Endothelial cell of umbilical vein (primary cell): ENCODE measurements around the gene DTX2. TPM values are rescaled to one million over a fixed set of nuclear protein-coding genes. Genes with fewer than 3 reads are reported as not detected.

Experiments
- BruUV-seq: library from RNA; stranded (reverse); fragments of 400-500 nt; replicated peaks from 2 replicates; lab custom pipeline; 2021; lab: Mats Ljungman, UMichigan
- CTCF ChIA-PET: fragments of 300-600, 350-600 bp; sonication (Branson Sonifier 250); formaldehyde crosslinking; loops from one replicate; lab custom pipeline; 2021; ENCODE audit warnings: antibody characterized with exemption, inconsistent platforms; lab: Charles Lee
- POLR2A ChIA-PET: fragments of 300-600, 350-600 bp; sonication (Branson Sonifier 250); formaldehyde crosslinking; loops from one replicate; lab custom pipeline; 2021; ENCODE audit warnings: antibody characterized with exemption, inconsistent platforms; lab: Charles Lee
- DNase-seq: peaks from one replicate; pipeline ENCODE4 v3.0.0-alpha.2; 2011; ENCODE audit warnings: low read depth, low spot score
- FAIRE-seq: peaks from 2 replicates; lab custom pipeline; 2011; peaks lifted over from hg19 to GRCh38; lab: Jason Lieb, UNC
- H2AFZ ChIP-seq: 2 replicates; pipeline ENCODE4 v1.6.0; 2012; ENCODE audit warnings: low read depth, low read length, control low read depth, inconsistent platforms
- H3K27ac ChIP-seq: 2 replicates; pipeline ENCODE4 v1.5.1; 2011; ENCODE audit warnings: low read depth, mild to moderate bottlenecking, control low read depth, low read length, moderate library complexity; ENCODE audit not compliant: insufficient read depth
- H3K27me3 ChIP-seq, 2 experiments: 2 replicates each; pipeline versions ENCODE4 v1.6.0 to v1.6.1; 2011; ENCODE audit warnings: low read length in 2 of 2, mixed read lengths in 1 of 2; ENCODE audit not compliant: control insufficient read depth in 2 of 2, insufficient read depth in 2 of 2
- H3K36me3 ChIP-seq, 2 experiments: 2 replicates in 1 of 2; 3 replicates in 1 of 2; pipeline ENCODE4 v1.5.1; 2011; ENCODE audit warnings: low read length in 2 of 2, mild to moderate bottlenecking in 1 of 2, moderate library complexity in 1 of 2; ENCODE audit not compliant: control insufficient read depth in 2 of 2, insufficient read depth in 2 of 2; ENCODE audit errors: extremely low read depth in 1 of 2
- H3K4me1 ChIP-seq: 3 replicates; pipeline ENCODE4 v1.5.1; 2011; ENCODE audit warnings: mild to moderate bottlenecking, low read length; ENCODE audit not compliant: control insufficient read depth, insufficient read depth; ENCODE audit errors: extremely low read depth
- H3K4me2 ChIP-seq: 2 replicates; pipeline ENCODE4 v1.6.1; 2011; ENCODE audit warnings: low read length, control low read depth, mixed read lengths; ENCODE audit not compliant: insufficient read depth
- H3K4me3 ChIP-seq, 3 experiments: fragments of 200-600 bp in 1 of 3; sonication (generic), shearing (Covaris generic) in 1 of 3; replicated peaks in 1 of 3; 2 replicates each; pipeline ENCODE4 v1.5.1; 2011 to 2016; ENCODE audit warnings: control low read depth in 3 of 3, low read length in 3 of 3, mild to moderate bottlenecking in 2 of 3, inconsistent platforms in 1 of 3, low read depth in 1 of 3, moderate library complexity in 1 of 3; ENCODE audit not compliant: insufficient read depth in 1 of 3
- H3K79me2 ChIP-seq: 2 replicates; pipeline ENCODE4 v1.6.0; 2012; ENCODE audit warnings: low read length, inconsistent platforms; ENCODE audit not compliant: control insufficient read depth, insufficient read depth
- H3K9ac ChIP-seq: replicated peaks from 2 replicates; pipeline ENCODE3; 2011; ENCODE audit warnings: low read length, control low read depth; ENCODE audit not compliant: insufficient read depth; ENCODE audit errors: extremely low read depth
- H3K9me1 ChIP-seq: replicated peaks from 3 replicates; pipeline ENCODE4 v1.6.0; 2011; ENCODE audit warnings: mild to moderate bottlenecking, low read length; ENCODE audit not compliant: control insufficient read depth, insufficient read depth; ENCODE audit errors: extremely low read depth
- H3K9me3 ChIP-seq: replicated peaks from 2 replicates; pipeline ENCODE4 v1.5.1; 2012; ENCODE audit warnings: low read length, inconsistent platforms; ENCODE audit not compliant: control insufficient read depth, insufficient read depth
- H4K20me1 ChIP-seq: replicated peaks from 2 replicates; pipeline ENCODE3; 2011; ENCODE audit warnings: mild to moderate bottlenecking, low read length; ENCODE audit not compliant: control insufficient read depth, insufficient read depth; ENCODE audit errors: extremely low read depth
- CTCF ChIP-seq, 2 donors: IDR thresholded peaks; 1 replicate in 1 of 2; 2 replicates in 1 of 2; pipeline ENCODE4 v1.5.1; 2011; ENCODE audit warnings: low read length in 2 of 2, mild to moderate bottlenecking in 2 of 2, moderate library complexity in 2 of 2, control low read depth in 1 of 2, inconsistent platforms in 1 of 2, low read depth in 1 of 2; ENCODE audit not compliant: insufficient read depth in 1 of 2; ENCODE audit errors: extremely low read depth in 1 of 2
- EZH2 ChIP-seq: IDR thresholded peaks from 2 replicates; pipeline ENCODE4 v1.6.1; 2012; ENCODE audit warnings: borderline replicate concordance, low read depth, mild to moderate bottlenecking, moderate library complexity, low read length, inconsistent platforms; ENCODE audit not compliant: severe bottlenecking
- FOS ChIP-seq: IDR thresholded peaks from 2 replicates; pipeline ENCODE4 v1.6.1; 2011; ENCODE audit warnings: mild to moderate bottlenecking, low read length, moderate library complexity, borderline replicate concordance; ENCODE audit not compliant: insufficient read depth
- GATA2 ChIP-seq: IDR thresholded peaks from 2 replicates; pipeline ENCODE4 v1.7.0; 2011; ENCODE audit warnings: low read depth, mild to moderate bottlenecking, moderate library complexity, mixed read lengths, low read length; ENCODE audit not compliant: insufficient read length, insufficient read depth
- JUN ChIP-seq: IDR thresholded peaks from 2 replicates; pipeline ENCODE4 v1.6.1; 2011; ENCODE audit warnings: borderline replicate concordance, low read depth; ENCODE audit not compliant: insufficient read length, insufficient read depth
- MAX ChIP-seq: IDR thresholded peaks from 2 replicates; pipeline ENCODE4 v1.6.1; 2011; ENCODE audit not compliant: insufficient read depth, insufficient read length
- MYC ChIP-seq: IDR thresholded peaks from one replicate; pipeline ENCODE4 v1.6.1; 2011; ENCODE audit warnings: mild to moderate bottlenecking, low read depth, low read length
- POLR2A ChIP-seq: IDR thresholded peaks from 2 replicates; pipeline ENCODE4 v1.6.1; 2012; ENCODE audit warnings: low read depth, mild to moderate bottlenecking, control low read depth, low read length
- POLR2AphosphoS5 ChIP-seq: IDR thresholded peaks from 2 replicates; pipeline ENCODE4 v1.6.1; 2012; ENCODE audit warnings: low read depth, mild to moderate bottlenecking, control low read depth, low read length, moderate library complexity; ENCODE audit not compliant: insufficient read depth
- dilution Hi-C: fragments of 300-500 bp; cut with MboI; formaldehyde crosslinking; loops from one replicate; pipeline ENCODE4 v1.15.0; 2019; ENCODE audit warnings: low sequenced_read_pairs; ENCODE audit not compliant: extremely low pct_ligation_motif_present
- intact Hi-C: fragments of 100-400 bp; cut with micrococcal nuclease; formaldehyde crosslinking; loops from one replicate; pipeline ENCODE4 v1.10.0; 2022
- polyA plus RNA-seq, 4 experiments: library from polyadenylated mRNA; depleted of rRNA in 3 of 4; stranded (reverse) in 3 of 4; unstranded in 1 of 4; fragments of >200 nt; gene quantifications; 2 replicates each; pipeline versions ENCODE4 v1.2.1 to v1.2.3, GENCODE V29; 2011 to 2012; ENCODE audit warnings: missing spikeins in 1 of 4
- total RNA-seq: library from RNA; stranded (reverse); gene quantifications from 2 replicates; pipeline ENCODE4 v1.2.3, GENCODE V29; 2021

Gene DTX2
- total and polyA plus RNA-seq, 2 donors (not counting 3 experiments of a cell fraction or from before 2014, with no cell fraction given), result 8.5 to 17.1 TPM

GRCh38 chr7:76430211-76430610 lies 31.3 kb upstream of the DTX2 start:
- Histone ChIP-seq H3K9ac (no peak overlapping the region), H3K27ac (no peak overlapping the region), H3K4me3 (no peak overlapping the region), H3K27me3 (no peaks in the 10 kb centered on the region), H3K9me1 (no peaks in the 10 kb centered on the region), H4K20me1 (no peaks in the 10 kb centered on the region), H3K4me2 (no peak overlapping the region), H3K36me3 (no peaks in the 10 kb centered on the region), H2AFZ (no peak overlapping the region), H3K9me3 (no peaks in the 10 kb centered on the region), H3K79me2 (no peaks in the 10 kb centered on the region), H3K4me1 (peaks cover 9% of the 10 kb centered on the region)
- no peak for DNase-seq
- CTCF ChIA-PET, result no interaction called here
- POLR2A ChIA-PET, result no interaction called here
- no peak for FAIRE-seq
- TF ChIP-seq CTCF (IDR thresholded peaks at IDR 0.05; ENCODE audit: extremely low read depth in 1 of 2, insufficient read depth in 1 of 2, low read depth in 1 of 2, low read length in 2 of 2), result no peak
- TF ChIP-seq FOS, result no peak
- dilution Hi-C loops (no loop called here), intact Hi-C loops (no loop called here)
- no TSS peak for BruUV-seq

GRCh38 chr7:76430836-76431235 lies 30.7 kb upstream of the DTX2 start:
- Histone ChIP-seq H3K27ac (no peak overlapping the region), H3K4me2 (no peak overlapping the region), H3K79me2 (no peaks in the 10 kb centered on the region), H4K20me1 (no peaks in the 10 kb centered on the region), H3K27me3 (no peaks in the 10 kb centered on the region), H3K9ac (no peak overlapping the region), H3K9me3 (no peaks in the 10 kb centered on the region), H3K4me1 (peaks cover 9% of the 10 kb centered on the region), H3K9me1 (no peaks in the 10 kb centered on the region), H3K36me3 (no peaks in the 10 kb centered on the region), H3K4me3 (no peak overlapping the region), H2AFZ (no peak overlapping the region)
- CTCF ChIA-PET, result no interaction called here
- POLR2A ChIA-PET, result no interaction called here
- DNase-seq (no peak), FAIRE-seq (no peak)
- dilution Hi-C loops (no loop called here), intact Hi-C loops (no loop called here)
- no TSS peak for BruUV-seq
- TF ChIP-seq FOS, result no peak
- no peak for TF ChIP-seq EZH2
- TF ChIP-seq CTCF (IDR thresholded peaks at IDR 0.05; ENCODE audit: extremely low read depth in 1 of 2, insufficient read depth in 1 of 2, low read depth in 1 of 2, low read length in 2 of 2), result no peak
- TF ChIP-seq POLR2A, result no peak
- TF ChIP-seq MAX, result no peak
- TF ChIP-seq GATA2, result no peak
- TF ChIP-seq MYC, result no peak
- no peak for TF ChIP-seq JUN
- no peak for TF ChIP-seq POLR2AphosphoS5
